GM21526 (cell line): ENCODE results near the gene RPN2.

Source experiments
- ATAC-seq: cut with Tn5 transposase; IDR thresholded peaks from one replicate; pipeline ENCODE4 v1.9.1; 2021; ENCODE audit warnings: moderate library complexity; ENCODE audit not compliant: unreplicated experiment, low FRiP score

The RPN2 gene

GRCh38 chr20:37288091-37288490, 109.0 kb downstream of the RPN2 start:
- no peak for ATAC-seq

GRCh38 chr20:37290158-37290810, 111.2 kb downstream of the RPN2 start:
- ATAC-seq, result no peak
